Sigmoid colon (tissue), 7 donors: ENCODE measurements around the gene CARD8. TPM values are rescaled to one million over a fixed set of nuclear protein-coding genes. Genes with fewer than 3 reads are reported as not detected.
A peak's percentile ranks its signal among the peaks of the same experiment; 100 is the strongest.

Experiments
- DNase-seq: peaks from one replicate; pipeline ENCODE4 v3.0.0-alpha.2; 2019
- H3K27ac ChIP-seq, 4 donors: fragments of 200-600 bp; sonication (generic); one replicate each; pipeline ENCODE4 v1.5.1; 2016 to 2019; ENCODE audit warnings: mild to moderate bottlenecking in 1 of 4
- H3K27me3 ChIP-seq, 3 donors: fragments of 200-600 bp; sonication (generic); one replicate each; pipeline ENCODE4 v1.5.1; 2019; ENCODE audit warnings: mild to moderate bottlenecking in 1 of 3
- H3K36me3 ChIP-seq, 4 donors: fragments of 200-600 bp; sonication (generic); one replicate each; pipeline ENCODE4 v1.5.1; 2016 to 2019
- H3K4me1 ChIP-seq, 4 donors: fragments of 200-600 bp; sonication (generic); one replicate each; pipeline ENCODE4 v1.5.1; 2017 to 2019
- H3K4me3 ChIP-seq, 4 donors: fragments of 200-600 bp; sonication (generic); one replicate each; pipeline ENCODE4 v1.5.1; 2017 to 2019; ENCODE audit warnings: mild to moderate bottlenecking in 2 of 4, moderate library complexity in 1 of 4
- H3K9me3 ChIP-seq, 4 donors: fragments of 200-600 bp in 3 of 4; sonication (generic) in 3 of 4; one replicate each; pipeline versions ENCODE4 v1.5.1 to v1.6.1; 2013 to 2019
- EP300 ChIP-seq, 4 donors: sonication (generic); formaldehyde crosslinking; IDR thresholded peaks; one replicate each; pipeline ENCODE4 v1.6.1; 2017; ENCODE audit warnings: antibody characterized with exemption in 4 of 4
- POLR2A ChIP-seq, 2 donors: fragments of 450-650 bp; IDR thresholded peaks; one replicate each; pipeline ENCODE4 v1.6.1; 2016; ENCODE audit warnings: antibody characterized with exemption in 2 of 2, mild to moderate bottlenecking in 2 of 2, moderate library complexity in 2 of 2
- POLR2AphosphoS5 ChIP-seq, 4 donors: sonication (generic); formaldehyde crosslinking; IDR thresholded peaks; one replicate each; pipeline ENCODE4 v1.6.1; 2017; ENCODE audit warnings: antibody characterized with exemption in 4 of 4
- WGBS, 2 donors: extraction: QIAGEN DNeasy Blood & Tissue Kit; methylation state at CpG; one replicate each; pipeline ENCODE4 v1.1.7; 2013; 5-methylcytosine and 5-hydroxymethylcytosine counted together
- intact Hi-C: fragments of 100-400 bp; cut with DNase I; formaldehyde crosslinking; loops from one replicate; pipeline ENCODE4 v1.15.1; 2023
- polyA plus RNA-seq, 3 donors: library from polyadenylated mRNA; stranded (reverse); fragments of 200-250 nt; gene quantifications; one replicate each; pipeline ENCODE4 v1.2.3, GENCODE V29; 2013
- total RNA-seq, 4 donors: library from RNA; depleted of rRNA; stranded (reverse); fragments of >200 nt; gene quantifications; one replicate each; pipeline ENCODE4 v1.1.0, GENCODE V29; 2016
- TF ChIP-seq, protein P1 (sequence below), 4 experiments: fragments of 450-650 bp in 3 of 4; fragments of 200-600 bp in 1 of 4; IDR thresholded peaks; one replicate each; pipeline ENCODE4 v1.5.1; 2016 to 2019; ENCODE audit warnings: antibody characterized with exemption in 4 of 4, mild to moderate bottlenecking in 3 of 4, moderate library complexity in 2 of 4
- donor health status: healthy with polysubstance abuse.
- donor health status: Bipolar disorder and iron deficiency.
- donor health status: healthy.

The CARD8 gene
- total and polyA plus RNA-seq, 7 donors: 6.0 to 37.7 (median 22.3) TPM

DNA sequence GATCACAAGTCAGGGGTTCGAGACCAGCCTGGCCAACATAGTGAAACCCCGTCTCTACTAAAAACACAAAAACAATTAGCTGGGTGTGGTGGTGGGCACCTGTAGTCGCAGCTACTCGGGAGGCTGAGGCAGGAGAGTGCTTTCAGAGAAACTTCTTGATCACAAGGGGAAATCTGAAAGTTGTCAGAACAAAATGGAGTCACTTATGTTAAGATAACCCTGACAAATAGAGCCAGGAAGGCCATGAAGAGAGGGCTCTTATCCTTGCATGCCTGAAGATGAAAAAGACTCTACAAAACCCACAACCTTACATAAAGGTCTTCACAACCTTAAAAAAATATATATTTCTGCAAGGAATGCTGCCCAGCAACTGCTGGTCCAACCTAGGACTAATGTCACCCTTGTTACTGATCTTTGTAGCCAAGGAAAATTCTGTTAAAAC lies 1.2 kb downstream of the CARD8 start:
- Histone ChIP-seq H3K4me1 (peaks cover 0 to 24% (median 15%) of the 10 kb centered on the region in 4 donors), H3K27ac (peak overlapping the region in 3 of 4 donors; percentile 88 to 90 (median 88)), H3K9me3 (no peaks in the 10 kb centered on the region), H3K36me3 (no peaks in the 10 kb centered on the region), H3K27me3 (no peaks in the 10 kb centered on the region), H3K4me3 (peak overlapping the region in 3 of 4 donors; percentile 57 to 63 (median 61))
- TF ChIP-seq POLR2AphosphoS5 (IDR thresholded peaks at IDR 0.05) (no peak), POLR2A (IDR thresholded peaks at IDR 0.05) (no peak), EP300 (IDR thresholded peaks at IDR 0.05) (no peak)
- TF ChIP-seq, protein P1, sequence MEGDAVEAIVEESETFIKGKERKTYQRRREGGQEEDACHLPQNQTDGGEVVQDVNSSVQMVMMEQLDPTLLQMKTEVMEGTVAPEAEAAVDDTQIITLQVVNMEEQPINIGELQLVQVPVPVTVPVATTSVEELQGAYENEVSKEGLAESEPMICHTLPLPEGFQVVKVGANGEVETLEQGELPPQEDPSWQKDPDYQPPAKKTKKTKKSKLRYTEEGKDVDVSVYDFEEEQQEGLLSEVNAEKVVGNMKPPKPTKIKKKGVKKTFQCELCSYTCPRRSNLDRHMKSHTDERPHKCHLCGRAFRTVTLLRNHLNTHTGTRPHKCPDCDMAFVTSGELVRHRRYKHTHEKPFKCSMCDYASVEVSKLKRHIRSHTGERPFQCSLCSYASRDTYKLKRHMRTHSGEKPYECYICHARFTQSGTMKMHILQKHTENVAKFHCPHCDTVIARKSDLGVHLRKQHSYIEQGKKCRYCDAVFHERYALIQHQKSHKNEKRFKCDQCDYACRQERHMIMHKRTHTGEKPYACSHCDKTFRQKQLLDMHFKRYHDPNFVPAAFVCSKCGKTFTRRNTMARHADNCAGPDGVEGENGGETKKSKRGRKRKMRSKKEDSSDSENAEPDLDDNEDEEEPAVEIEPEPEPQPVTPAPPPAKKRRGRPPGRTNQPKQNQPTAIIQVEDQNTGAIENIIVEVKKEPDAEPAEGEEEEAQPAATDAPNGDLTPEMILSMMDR (IDR thresholded peaks at IDR 0.05): no peak
- intact Hi-C loops: no loop called here
- 94% methylated on average over 4 of the region's 4 CpGs for WGBS, 2 donors
- DNase-seq: no peak

DNA sequence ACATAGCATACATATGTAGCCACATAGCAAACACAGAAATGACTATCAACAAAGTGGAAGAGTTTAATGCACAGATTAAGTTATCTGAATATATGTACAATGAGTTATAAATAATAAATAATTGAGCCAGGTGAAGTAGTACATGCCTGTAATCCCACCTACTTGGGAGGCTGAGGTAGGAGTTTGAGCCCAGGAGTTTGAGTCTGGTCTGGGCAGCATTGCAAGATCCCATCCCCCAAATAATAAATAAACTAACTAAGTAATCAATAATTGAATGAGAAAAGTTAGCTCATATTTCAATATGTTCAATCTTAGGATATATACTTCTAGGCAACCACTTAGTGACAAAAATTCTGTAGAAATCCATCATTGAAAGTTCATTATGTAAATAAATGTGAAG lies 1.7 kb downstream of the CARD8 start:
- no peaks in the 10 kb centered on the region for H3K9me3 ChIP-seq
- H3K4me1 ChIP-seq: peaks cover 0 to 22% (median 15%) of the 10 kb centered on the region in 4 donors
- no peak for DNase-seq
- no peaks in the 10 kb centered on the region for H3K36me3 ChIP-seq
- no peaks in the 10 kb centered on the region for H3K27me3 ChIP-seq
- TF ChIP-seq EP300 (IDR thresholded peaks at IDR 0.05) (no peak), POLR2A (IDR thresholded peaks at IDR 0.05) (no peak), POLR2AphosphoS5 (IDR thresholded peaks at IDR 0.05) (no peak)
- TF ChIP-seq, protein P1 (IDR thresholded peaks at IDR 0.05): no peak
- H3K4me3 ChIP-seq: no peak overlapping the region
- H3K27ac ChIP-seq: no peak overlapping the region
- intact Hi-C loops: no loop called here

DNA sequence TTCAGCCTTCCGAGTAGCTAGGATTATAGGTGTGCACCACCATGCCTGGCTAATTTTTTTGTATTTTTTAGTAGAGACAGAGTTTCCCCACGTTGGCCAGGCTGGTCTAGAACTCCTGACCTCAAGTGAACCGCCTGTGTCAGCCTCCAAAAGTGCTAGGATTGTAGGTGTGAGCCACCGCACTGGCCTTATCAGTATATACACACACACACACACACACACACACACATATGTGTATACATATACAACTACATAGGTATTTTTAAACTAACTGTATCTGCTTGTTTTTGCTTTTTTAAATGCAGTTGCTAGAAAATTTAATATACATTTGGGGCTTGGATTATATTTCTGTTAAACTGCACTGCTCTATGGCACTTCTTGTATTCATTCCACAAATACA lies 3.1 kb downstream of the CARD8 start:
- H3K27me3 ChIP-seq: no peaks in the 10 kb centered on the region
- no peak for TF ChIP-seq EP300 (IDR thresholded peaks at IDR 0.05)
- TF ChIP-seq, protein P1 (IDR thresholded peaks at IDR 0.05): no peak
- no peak for TF ChIP-seq POLR2AphosphoS5 (IDR thresholded peaks at IDR 0.05)
- TF ChIP-seq POLR2A (IDR thresholded peaks at IDR 0.05): no peak
- WGBS, 2 donors: 82 to 87% methylated on average over 4 of the region's 4 CpGs
- no peak overlapping the region for H3K4me3 ChIP-seq
- intact Hi-C loops: no loop called here
- H3K4me1 ChIP-seq: peaks cover 0 to 22% (median 15%) of the 10 kb centered on the region in 4 donors
- no peak overlapping the region for H3K27ac ChIP-seq
- peaks cover 0 to 11% (median 0%) of the 10 kb centered on the region in 4 donors for H3K36me3 ChIP-seq
- no peaks in the 10 kb centered on the region for H3K9me3 ChIP-seq
- DNase-seq: no peak

DNA sequence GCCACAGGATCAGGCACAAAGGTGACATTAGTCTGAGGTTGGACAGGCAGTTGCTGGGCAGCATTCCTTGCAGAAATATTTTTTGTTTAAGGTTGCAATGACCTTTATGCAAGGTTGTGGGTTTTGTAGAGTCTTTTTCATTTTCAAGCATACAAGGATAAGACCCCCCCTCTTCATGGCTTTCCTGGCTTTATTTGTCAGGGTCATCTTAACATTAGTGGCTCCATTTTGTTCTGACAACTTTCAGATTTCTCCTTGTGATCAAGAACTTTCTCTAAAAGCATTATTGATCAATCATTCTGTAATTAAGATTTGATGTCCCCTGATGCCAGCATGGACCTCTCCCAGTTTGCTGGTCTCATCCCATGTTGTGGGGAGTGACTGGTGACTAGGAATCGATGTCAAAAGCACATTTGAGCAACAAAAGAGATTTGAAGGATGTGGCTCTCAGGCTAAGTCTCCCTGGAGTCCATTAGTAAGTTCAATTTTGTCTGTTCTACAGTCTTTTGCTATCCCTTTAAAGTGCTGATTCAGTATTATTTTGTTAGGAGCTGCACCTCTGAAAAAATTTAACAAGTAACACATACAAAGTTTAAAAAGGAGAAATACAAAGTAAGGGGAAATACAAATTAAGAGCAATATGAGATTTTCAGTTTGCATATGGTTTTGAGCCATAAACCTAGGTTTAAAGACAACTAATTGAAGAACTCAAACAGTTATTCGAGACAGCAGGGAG lies 5.3 kb downstream of the CARD8 start:
- intact Hi-C loops: no loop called here
- no peak for DNase-seq
- Histone ChIP-seq H3K27ac (peak overlapping the region in 2 of 4 donors; percentile 15 to 44), H3K4me3 (no peak overlapping the region), H3K4me1 (peaks cover 0 to 22% (median 15%) of the 10 kb centered on the region in 4 donors), H3K27me3 (no peaks in the 10 kb centered on the region), H3K36me3 (peaks cover 0 to 26% (median 2%) of the 10 kb centered on the region in 4 donors), H3K9me3 (no peaks in the 10 kb centered on the region)
- WGBS, 2 donors: 86 to 93% methylated on average over 2 of the region's 2 CpGs
- TF ChIP-seq, protein P1 (IDR thresholded peaks at IDR 0.05): no peak
- TF ChIP-seq EP300 (IDR thresholded peaks at IDR 0.05): no peak
- TF ChIP-seq POLR2A (IDR thresholded peaks at IDR 0.05): no peak
